Nephron (organoid): Measurements from ENCODE around the gene GPC1.

Experiments used
- H3K27ac Mint-ChIP-seq, 3 experiments: 2 replicates each; pipeline ENCODE4 v1.8.0; 2020; ENCODE audit warnings: mixed read lengths in 3 of 3, mild to moderate bottlenecking in 2 of 3, moderate library complexity in 1 of 3
- H3K27me3 Mint-ChIP-seq: 2 replicates; pipeline ENCODE4 v1.8.0; 2021; ENCODE audit warnings: low read depth, mild to moderate bottlenecking, moderate library complexity, mixed read lengths
- H3K36me3 Mint-ChIP-seq: 2 replicates; pipeline ENCODE4 v1.8.0; 2020; ENCODE audit warnings: low read depth, mixed read lengths
- H3K4me1 Mint-ChIP-seq: 2 replicates; pipeline ENCODE4 v1.8.0; 2020; ENCODE audit warnings: mixed read lengths
- H3K4me3 Mint-ChIP-seq, 3 experiments: 2 replicates each; pipeline ENCODE4 v1.8.0; 2020; ENCODE audit warnings: mild to moderate bottlenecking in 3 of 3, mixed read lengths in 3 of 3, moderate library complexity in 2 of 3
- H3K9me3 Mint-ChIP-seq: 2 replicates; pipeline ENCODE4 v1.8.0; 2020; ENCODE audit warnings: mixed read lengths
- CTCF ChIP-seq, 3 experiments: fragments of 200-600 bp; sonication (generic); IDR thresholded peaks; one replicate each; pipeline ENCODE4 v1.5.0; 2021; ENCODE audit warnings: antibody characterized with exemption in 3 of 3; ENCODE audit not compliant: unreplicated experiment in 3 of 3

Gene GPC1

GRCh38 chr2:240420206-240421104, 15.0 kb upstream of the GPC1 start:
- Mint-ChIP-seq H3K9me3 (peaks cover 24% of the 10 kb centered on the region), H3K4me1 (peaks cover 5% of the 10 kb centered on the region), H3K4me3 (no peak overlapping the region), H3K36me3 (no peaks in the 10 kb centered on the region), H3K27me3 (peaks cover 4% of the 10 kb centered on the region), H3K27ac (peak overlapping the region in 1 of 3 experiments; percentile 62)
- TF ChIP-seq CTCF (IDR thresholded peaks at IDR 0.05; ENCODE audit: unreplicated experiment in 3 of 3): no peak

GRCh38 chr2:240421381-240421780, 14.1 kb upstream of the GPC1 start:
- no peaks in the 10 kb centered on the region for H3K36me3 Mint-ChIP-seq
- H3K27me3 Mint-ChIP-seq: peaks cover 4% of the 10 kb centered on the region
- no peak overlapping the region for H3K27ac Mint-ChIP-seq
- no peak overlapping the region for H3K4me3 Mint-ChIP-seq
- peaks cover 5% of the 10 kb centered on the region for H3K4me1 Mint-ChIP-seq
- no peak for TF ChIP-seq CTCF (IDR thresholded peaks at IDR 0.05; ENCODE audit: unreplicated experiment in 3 of 3)
- peaks cover 29% of the 10 kb centered on the region for H3K9me3 Mint-ChIP-seq

- Mint-ChIP-seq H3K27ac (no peak overlapping the region), H3K4me1 (peaks cover 5% of the 10 kb centered on the region), H3K4me3 (no peak overlapping the region), H3K27me3 (peaks cover 4% of the 10 kb centered on the region), H3K9me3 (peaks cover 32% of the 10 kb centered on the region), H3K36me3 (no peaks in the 10 kb centered on the region)
- no peak for TF ChIP-seq CTCF (IDR thresholded peaks at IDR 0.05; ENCODE audit: unreplicated experiment in 3 of 3)
These were observed 12.7 kb upstream of the GPC1 start for GRCh38 chr2:240422658-240423329.

GRCh38 chr2:240423788-240424191, 11.7 kb upstream of the GPC1 start:
- Mint-ChIP-seq H3K4me3 (no peak overlapping the region), H3K4me1 (peaks cover 5% of the 10 kb centered on the region), H3K27ac (no peak overlapping the region), H3K36me3 (no peaks in the 10 kb centered on the region), H3K9me3 (peaks cover 31% of the 10 kb centered on the region), H3K27me3 (peaks cover 4% of the 10 kb centered on the region)
- TF ChIP-seq CTCF (IDR thresholded peaks at IDR 0.05; ENCODE audit: unreplicated experiment in 3 of 3): no peak

GRCh38 chr2:240424341-240425235, 10.9 kb upstream of the GPC1 start:
- H3K4me1 Mint-ChIP-seq: peaks cover 4% of the 10 kb centered on the region
- peaks cover 30% of the 10 kb centered on the region for H3K9me3 Mint-ChIP-seq
- H3K27me3 Mint-ChIP-seq: peaks cover 4% of the 10 kb centered on the region
- no peaks in the 10 kb centered on the region for H3K36me3 Mint-ChIP-seq
- H3K27ac Mint-ChIP-seq: no peak overlapping the region
- H3K4me3 Mint-ChIP-seq: no peak overlapping the region
- TF ChIP-seq CTCF (IDR thresholded peaks at IDR 0.05; ENCODE audit: unreplicated experiment in 3 of 3): no peak
